GM23338 (cell line): ENCODE data around the gene IGSF5. TPM values are rescaled to one million over a fixed set of nuclear protein-coding genes. Genes with fewer than 3 reads are reported as not detected.

Experiments used
- ATAC-seq: fragments of 200-7000 bp; cut with Tn5 transposase; 3 replicates; pipeline ENCODE4 v1.9.1; 2020
- DNase-seq: peaks from one replicate; pipeline ENCODE4 v3.0.0-alpha.2; 2015; ENCODE audit warnings: low spot score
- H2AFZ ChIP-seq: fragments of 200-600 bp; sonication (generic); 2 replicates; pipeline ENCODE4 v1.8.0; 2016; ENCODE audit warnings: antibody characterized with exemption, mild to moderate bottlenecking, moderate library complexity
- H3F3A ChIP-seq: fragments of 200-600 bp; sonication (generic); replicated peaks from 2 replicates; pipeline ENCODE4 v1.8.0; 2017; ENCODE audit warnings: antibody characterized with exemption, mixed run types, low read depth
- H3K27ac ChIP-seq: fragments of 200-600 bp; sonication (generic); 2 replicates; pipeline ENCODE4 v1.6.1; 2016; ENCODE audit warnings: low read depth
- H3K27me3 ChIP-seq: fragments of 200-600 bp; sonication (generic); 2 replicates; pipeline ENCODE4 v1.8.0; 2016; ENCODE audit warnings: mild to moderate bottlenecking, mixed run types, moderate library complexity; ENCODE audit not compliant: insufficient read depth
- H3K36me3 ChIP-seq: fragments of 200-600 bp; sonication (generic); 2 replicates; pipeline ENCODE4 v1.8.0; 2016; ENCODE audit warnings: mild to moderate bottlenecking; ENCODE audit not compliant: insufficient read depth
- H3K4me1 ChIP-seq: fragments of 200-600 bp; sonication (generic); 2 replicates; pipeline ENCODE4 v1.8.0; 2016; ENCODE audit warnings: mild to moderate bottlenecking, moderate library complexity; ENCODE audit not compliant: insufficient read depth
- H3K4me2 ChIP-seq: fragments of 200-600 bp; sonication (generic); 2 replicates; pipeline ENCODE4 v1.7.1; 2017; ENCODE audit warnings: mixed run types
- H3K4me3 ChIP-seq: fragments of 200-600 bp; sonication (generic); 2 replicates; pipeline ENCODE4 v1.6.1; 2016; ENCODE audit warnings: mixed run types
- H3K79me2 ChIP-seq: fragments of 200-600 bp; sonication (generic); replicated peaks from 2 replicates; pipeline ENCODE4 v1.8.0; 2017; ENCODE audit warnings: mild to moderate bottlenecking; ENCODE audit not compliant: insufficient read depth
- H3K9me2 ChIP-seq: fragments of 200-600 bp; sonication (generic); 2 replicates; pipeline ENCODE4 v1.8.0; 2017; ENCODE audit not compliant: insufficient read depth
- H4K20me1 ChIP-seq: fragments of 200-600 bp; sonication (generic); replicated peaks from 2 replicates; pipeline ENCODE4 v1.8.0; 2017; ENCODE audit warnings: mild to moderate bottlenecking; ENCODE audit not compliant: insufficient read depth
- H3K27ac Mint-ChIP-seq: 2 replicates; pipeline ENCODE4 v1.8.0; 2020; ENCODE audit warnings: inconsistent platforms, mild to moderate bottlenecking, moderate library complexity, mixed read lengths
- H3K27me3 Mint-ChIP-seq: 3 replicates; pipeline ENCODE4 v1.8.0; 2022; ENCODE audit warnings: low read depth, mild to moderate bottlenecking, moderate library complexity, mixed read lengths, inconsistent platforms; ENCODE audit not compliant: insufficient read depth, poor library complexity
- H3K36me3 Mint-ChIP-seq: 3 replicates; pipeline ENCODE4 v1.8.0; 2021; ENCODE audit warnings: low read depth, mild to moderate bottlenecking, inconsistent platforms, moderate library complexity, mixed read lengths
- H3K4me1 Mint-ChIP-seq: 3 replicates; pipeline ENCODE4 v1.8.0; 2020; ENCODE audit warnings: mild to moderate bottlenecking, inconsistent platforms, mixed read lengths
- H3K4me3 Mint-ChIP-seq: 3 replicates; pipeline ENCODE4 v1.8.0; 2021; ENCODE audit warnings: moderate library complexity, mild to moderate bottlenecking, inconsistent platforms, mixed read lengths
- H3K9me3 Mint-ChIP-seq: 3 replicates; pipeline ENCODE4 v1.8.0; 2020; ENCODE audit warnings: moderate library complexity, mild to moderate bottlenecking, inconsistent platforms, mixed read lengths
- CREB1 ChIP-seq: fragments of 250-450 bp; sonication (Bioruptor Pico); IDR thresholded peaks from 2 replicates; pipeline ENCODE4 v1.5.0; 2020; ENCODE audit warnings: low read depth, mild to moderate bottlenecking, moderate library complexity
- ETS1 ChIP-seq: IDR thresholded peaks from 2 replicates; pipeline ENCODE4 v1.6.1; 2016; ENCODE audit warnings: antibody characterized with exemption
- EZH2 ChIP-seq: fragments of 200-600 bp; sonication (generic); IDR thresholded peaks from one replicate; pipeline ENCODE4 v1.8.0; 2017; ENCODE audit warnings: antibody characterized with exemption, mild to moderate bottlenecking, low read depth; ENCODE audit not compliant: unreplicated experiment
- EZH2phosphoT487 ChIP-seq: fragments of 200-600 bp; sonication (generic); IDR thresholded peaks from one replicate; pipeline ENCODE4 v1.8.1; 2018; ENCODE audit warnings: antibody characterized with exemption; ENCODE audit not compliant: unreplicated experiment
- JUNB ChIP-seq: IDR thresholded peaks from one replicate; pipeline ENCODE4 v1.6.1; 2016; ENCODE audit warnings: antibody characterized with exemption; ENCODE audit not compliant: unreplicated experiment
- NANOG ChIP-seq: IDR thresholded peaks from 2 replicates; pipeline ENCODE4 v1.6.1; 2016; ENCODE audit warnings: antibody characterized with exemption, borderline replicate concordance
- POLR2AphosphoS5 ChIP-seq: IDR thresholded peaks from 2 replicates; pipeline ENCODE4 v1.6.1; 2016; ENCODE audit warnings: antibody characterized with exemption, low read depth
- STAT1 ChIP-seq: IDR thresholded peaks from one replicate; pipeline ENCODE4 v1.6.1; 2016; ENCODE audit warnings: antibody characterized with exemption; ENCODE audit not compliant: unreplicated experiment
- ZNF114 ChIP-seq: fragments of 250-450 bp; sonication (Bioruptor Pico); IDR thresholded peaks from 2 replicates; pipeline ENCODE4 v1.5.0; 2020; ENCODE audit warnings: mild to moderate bottlenecking, moderate library complexity
- ZNF331 ChIP-seq: fragments of 250-450 bp; sonication (Bioruptor Pico); IDR thresholded peaks from 2 replicates; pipeline ENCODE4 v1.5.0; 2020; ENCODE audit warnings: low read depth, mild to moderate bottlenecking, moderate library complexity
- polyA plus RNA-seq: library from polyadenylated mRNA; unstranded; fragments of >200 nt; fragmentation: Nextera tagmentation; extraction: Ambion mirVana; gene quantifications from 2 replicates; pipeline ENCODE4 v1.2.1, GENCODE V29; 2016
- total RNA-seq: library from RNA; depleted of rRNA; stranded (reverse); fragments of >200 nt; shearing (Covaris generic); gene quantifications from 2 replicates; pipeline ENCODE4 v1.2.3, GENCODE V29; 2014
- TF ChIP-seq, protein P1 (sequence below), 2 experiments: fragments of 200-600 bp in 1 of 2; sonication (generic) in 1 of 2; conservative IDR thresholded peaks; 2 replicates each; pipeline versions ENCODE4 v1.5.1 to v1.6.1; 2016 to 2017; ENCODE audit warnings: antibody characterized with exemption in 2 of 2, low read depth in 2 of 2, mild to moderate bottlenecking in 2 of 2, moderate library complexity in 1 of 2
- TF ChIP-seq, protein P2 (sequence below): fragments of 250-450 bp; sonication (Bioruptor Pico); IDR thresholded peaks from 2 replicates; pipeline ENCODE4 v1.5.0; 2020; ENCODE audit warnings: mild to moderate bottlenecking, moderate library complexity
- TF ChIP-seq, protein P3 (sequence below): IDR thresholded peaks from one replicate; pipeline ENCODE4 v1.6.1; 2018; ENCODE audit warnings: antibody characterized with exemption; ENCODE audit not compliant: unreplicated experiment

IGSF5 gene
- total and polyA plus RNA-seq, 2 experiments from 2014 or later = 4.4 to 10.1 TPM

GRCh38 chr21:39728341-39728740 lies 16.6 kb upstream of the IGSF5 start:
- Mint-ChIP-seq H3K36me3 (peaks cover 46% of the 10 kb centered on the region), H3K9me3 (peaks cover 11% of the 10 kb centered on the region), H3K27me3 (no peaks in the 10 kb centered on the region), H3K4me1 (peaks cover 8% of the 10 kb centered on the region), H3K27ac (no peak overlapping the region), H3K4me3 (no peak overlapping the region)
- H3K4me1 ChIP-seq = no peaks in the 10 kb centered on the region; the same call in 1 of the 2 replicates
- 0 out of 2 replicates have a peak, but pooled peaks cover 4% of the 10 kb centered on the region for H3K36me3 ChIP-seq
- no peaks in the 10 kb centered on the region for H3F3A ChIP-seq
- TF ChIP-seq JUNB (no peak), CREB1 (CRISPR knock-in tag) (no peak), EZH2phosphoT487 (no peak), ZNF114 (CRISPR knock-in tag) (no peak), POLR2AphosphoS5 (no peak), STAT1 (no peak), EZH2 (no peak), ZNF331 (CRISPR knock-in tag) (no peak), NANOG (no peak), ETS1 (no peak)
- TF ChIP-seq, protein P1, sequence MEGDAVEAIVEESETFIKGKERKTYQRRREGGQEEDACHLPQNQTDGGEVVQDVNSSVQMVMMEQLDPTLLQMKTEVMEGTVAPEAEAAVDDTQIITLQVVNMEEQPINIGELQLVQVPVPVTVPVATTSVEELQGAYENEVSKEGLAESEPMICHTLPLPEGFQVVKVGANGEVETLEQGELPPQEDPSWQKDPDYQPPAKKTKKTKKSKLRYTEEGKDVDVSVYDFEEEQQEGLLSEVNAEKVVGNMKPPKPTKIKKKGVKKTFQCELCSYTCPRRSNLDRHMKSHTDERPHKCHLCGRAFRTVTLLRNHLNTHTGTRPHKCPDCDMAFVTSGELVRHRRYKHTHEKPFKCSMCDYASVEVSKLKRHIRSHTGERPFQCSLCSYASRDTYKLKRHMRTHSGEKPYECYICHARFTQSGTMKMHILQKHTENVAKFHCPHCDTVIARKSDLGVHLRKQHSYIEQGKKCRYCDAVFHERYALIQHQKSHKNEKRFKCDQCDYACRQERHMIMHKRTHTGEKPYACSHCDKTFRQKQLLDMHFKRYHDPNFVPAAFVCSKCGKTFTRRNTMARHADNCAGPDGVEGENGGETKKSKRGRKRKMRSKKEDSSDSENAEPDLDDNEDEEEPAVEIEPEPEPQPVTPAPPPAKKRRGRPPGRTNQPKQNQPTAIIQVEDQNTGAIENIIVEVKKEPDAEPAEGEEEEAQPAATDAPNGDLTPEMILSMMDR (conservative IDR thresholded peaks at IDR 0.05; ENCODE audit: low read depth in 2 of 2) = no peak
- TF ChIP-seq, protein P2, sequence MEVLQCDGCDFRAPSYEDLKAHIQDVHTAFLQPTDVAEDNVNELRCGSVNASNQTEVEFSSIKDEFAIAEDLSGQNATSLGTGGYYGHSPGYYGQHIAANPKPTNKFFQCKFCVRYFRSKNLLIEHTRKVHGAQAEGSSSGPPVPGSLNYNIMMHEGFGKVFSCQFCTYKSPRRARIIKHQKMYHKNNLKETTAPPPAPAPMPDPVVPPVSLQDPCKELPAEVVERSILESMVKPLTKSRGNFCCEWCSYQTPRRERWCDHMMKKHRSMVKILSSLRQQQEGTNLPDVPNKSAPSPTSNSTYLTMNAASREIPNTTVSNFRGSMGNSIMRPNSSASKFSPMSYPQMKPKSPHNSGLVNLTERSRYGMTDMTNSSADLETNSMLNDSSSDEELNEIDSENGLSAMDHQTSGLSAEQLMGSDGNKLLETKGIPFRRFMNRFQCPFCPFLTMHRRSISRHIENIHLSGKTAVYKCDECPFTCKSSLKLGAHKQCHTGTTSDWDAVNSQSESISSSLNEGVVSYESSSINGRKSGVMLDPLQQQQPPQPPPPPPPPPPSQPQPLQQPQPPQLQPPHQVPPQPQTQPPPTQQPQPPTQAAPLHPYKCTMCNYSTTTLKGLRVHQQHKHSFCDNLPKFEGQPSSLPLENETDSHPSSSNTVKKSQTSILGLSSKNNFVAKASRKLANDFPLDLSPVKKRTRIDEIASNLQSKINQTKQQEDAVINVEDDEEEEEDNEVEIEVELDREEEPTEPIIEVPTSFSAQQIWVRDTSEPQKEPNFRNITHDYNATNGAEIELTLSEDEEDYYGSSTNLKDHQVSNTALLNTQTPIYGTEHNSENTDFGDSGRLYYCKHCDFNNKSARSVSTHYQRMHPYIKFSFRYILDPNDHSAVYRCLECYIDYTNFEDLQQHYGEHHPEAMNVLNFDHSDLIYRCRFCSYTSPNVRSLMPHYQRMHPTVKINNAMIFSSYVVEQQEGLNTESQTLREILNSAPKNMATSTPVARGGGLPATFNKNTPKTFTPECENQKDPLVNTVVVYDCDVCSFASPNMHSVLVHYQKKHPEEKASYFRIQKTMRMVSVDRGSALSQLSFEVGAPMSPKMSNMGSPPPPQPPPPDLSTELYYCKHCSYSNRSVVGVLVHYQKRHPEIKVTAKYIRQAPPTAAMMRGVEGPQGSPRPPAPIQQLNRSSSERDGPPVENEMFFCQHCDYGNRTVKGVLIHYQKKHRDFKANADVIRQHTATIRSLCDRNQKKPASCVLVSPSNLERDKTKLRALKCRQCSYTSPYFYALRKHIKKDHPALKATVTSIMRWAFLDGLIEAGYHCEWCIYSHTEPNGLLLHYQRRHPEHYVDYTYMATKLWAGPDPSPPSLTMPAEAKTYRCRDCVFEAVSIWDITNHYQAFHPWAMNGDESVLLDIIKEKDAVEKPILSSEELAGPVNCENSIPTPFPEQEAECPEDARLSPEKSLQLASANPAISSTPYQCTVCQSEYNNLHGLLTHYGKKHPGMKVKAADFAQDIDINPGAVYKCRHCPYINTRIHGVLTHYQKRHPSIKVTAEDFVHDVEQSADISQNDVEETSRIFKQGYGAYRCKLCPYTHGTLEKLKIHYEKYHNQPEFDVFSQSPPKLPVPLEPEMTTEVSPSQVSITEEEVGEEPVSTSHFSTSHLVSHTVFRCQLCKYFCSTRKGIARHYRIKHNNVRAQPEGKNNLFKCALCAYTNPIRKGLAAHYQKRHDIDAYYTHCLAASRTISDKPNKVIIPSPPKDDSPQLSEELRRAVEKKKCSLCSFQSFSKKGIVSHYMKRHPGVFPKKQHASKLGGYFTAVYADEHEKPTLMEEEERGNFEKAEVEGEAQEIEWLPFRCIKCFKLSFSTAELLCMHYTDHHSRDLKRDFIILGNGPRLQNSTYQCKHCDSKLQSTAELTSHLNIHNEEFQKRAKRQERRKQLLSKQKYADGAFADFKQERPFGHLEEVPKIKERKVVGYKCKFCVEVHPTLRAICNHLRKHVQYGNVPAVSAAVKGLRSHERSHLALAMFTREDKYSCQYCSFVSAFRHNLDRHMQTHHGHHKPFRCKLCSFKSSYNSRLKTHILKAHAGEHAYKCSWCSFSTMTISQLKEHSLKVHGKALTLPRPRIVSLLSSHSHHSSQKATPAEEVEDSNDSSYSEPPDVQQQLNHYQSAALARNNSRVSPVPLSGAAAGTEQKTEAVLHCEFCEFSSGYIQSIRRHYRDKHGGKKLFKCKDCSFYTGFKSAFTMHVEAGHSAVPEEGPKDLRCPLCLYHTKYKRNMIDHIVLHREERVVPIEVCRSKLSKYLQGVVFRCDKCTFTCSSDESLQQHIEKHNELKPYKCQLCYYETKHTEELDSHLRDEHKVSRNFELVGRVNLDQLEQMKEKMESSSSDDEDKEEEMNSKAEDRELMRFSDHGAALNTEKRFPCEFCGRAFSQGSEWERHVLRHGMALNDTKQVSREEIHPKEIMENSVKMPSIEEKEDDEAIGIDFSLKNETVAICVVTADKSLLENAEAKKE (CRISPR knock-in tag) = no peak
- TF ChIP-seq, protein P3, sequence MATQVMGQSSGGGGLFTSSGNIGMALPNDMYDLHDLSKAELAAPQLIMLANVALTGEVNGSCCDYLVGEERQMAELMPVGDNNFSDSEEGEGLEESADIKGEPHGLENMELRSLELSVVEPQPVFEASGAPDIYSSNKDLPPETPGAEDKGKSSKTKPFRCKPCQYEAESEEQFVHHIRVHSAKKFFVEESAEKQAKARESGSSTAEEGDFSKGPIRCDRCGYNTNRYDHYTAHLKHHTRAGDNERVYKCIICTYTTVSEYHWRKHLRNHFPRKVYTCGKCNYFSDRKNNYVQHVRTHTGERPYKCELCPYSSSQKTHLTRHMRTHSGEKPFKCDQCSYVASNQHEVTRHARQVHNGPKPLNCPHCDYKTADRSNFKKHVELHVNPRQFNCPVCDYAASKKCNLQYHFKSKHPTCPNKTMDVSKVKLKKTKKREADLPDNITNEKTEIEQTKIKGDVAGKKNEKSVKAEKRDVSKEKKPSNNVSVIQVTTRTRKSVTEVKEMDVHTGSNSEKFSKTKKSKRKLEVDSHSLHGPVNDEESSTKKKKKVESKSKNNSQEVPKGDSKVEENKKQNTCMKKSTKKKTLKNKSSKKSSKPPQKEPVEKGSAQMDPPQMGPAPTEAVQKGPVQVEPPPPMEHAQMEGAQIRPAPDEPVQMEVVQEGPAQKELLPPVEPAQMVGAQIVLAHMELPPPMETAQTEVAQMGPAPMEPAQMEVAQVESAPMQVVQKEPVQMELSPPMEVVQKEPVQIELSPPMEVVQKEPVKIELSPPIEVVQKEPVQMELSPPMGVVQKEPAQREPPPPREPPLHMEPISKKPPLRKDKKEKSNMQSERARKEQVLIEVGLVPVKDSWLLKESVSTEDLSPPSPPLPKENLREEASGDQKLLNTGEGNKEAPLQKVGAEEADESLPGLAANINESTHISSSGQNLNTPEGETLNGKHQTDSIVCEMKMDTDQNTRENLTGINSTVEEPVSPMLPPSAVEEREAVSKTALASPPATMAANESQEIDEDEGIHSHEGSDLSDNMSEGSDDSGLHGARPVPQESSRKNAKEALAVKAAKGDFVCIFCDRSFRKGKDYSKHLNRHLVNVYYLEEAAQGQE = no peak
- H3K27me3 ChIP-seq = no peaks in the 10 kb centered on the region
- no peaks in the 10 kb centered on the region for H3K9me2 ChIP-seq
- no peak overlapping the region for H3K4me2 ChIP-seq
- no peak overlapping the region for H2AFZ ChIP-seq
- H3K4me3 ChIP-seq = no peak overlapping the region
- H3K79me2 ChIP-seq = 0 out of 2 replicates have a peak, but pooled peaks cover 3% of the 10 kb centered on the region
- DNase-seq (no peak), ATAC-seq (no peak)
- no peaks in the 10 kb centered on the region for H4K20me1 ChIP-seq
- no peak overlapping the region for H3K27ac ChIP-seq
